VCaP (cell line): ENCODE measurements around the gene GIPC1.
"Not testable (repeated sequence)": the region's sequence is repeated elsewhere in the genome, so short reads cannot be mapped to it uniquely, and the experiment has no call there.

Source experiments
- H3K27ac ChIP-seq: fragments of 450-650 bp; 2 replicates; pipeline ENCODE4 v1.5.1; 2017
- TF ChIP-seq, protein P1 (sequence below): fragments of 450-650 bp; conservative IDR thresholded peaks from 2 replicates; pipeline ENCODE4 v1.5.1; 2017; ENCODE audit warnings: mild to moderate bottlenecking, moderate library complexity

The GIPC1 gene

DNA sequence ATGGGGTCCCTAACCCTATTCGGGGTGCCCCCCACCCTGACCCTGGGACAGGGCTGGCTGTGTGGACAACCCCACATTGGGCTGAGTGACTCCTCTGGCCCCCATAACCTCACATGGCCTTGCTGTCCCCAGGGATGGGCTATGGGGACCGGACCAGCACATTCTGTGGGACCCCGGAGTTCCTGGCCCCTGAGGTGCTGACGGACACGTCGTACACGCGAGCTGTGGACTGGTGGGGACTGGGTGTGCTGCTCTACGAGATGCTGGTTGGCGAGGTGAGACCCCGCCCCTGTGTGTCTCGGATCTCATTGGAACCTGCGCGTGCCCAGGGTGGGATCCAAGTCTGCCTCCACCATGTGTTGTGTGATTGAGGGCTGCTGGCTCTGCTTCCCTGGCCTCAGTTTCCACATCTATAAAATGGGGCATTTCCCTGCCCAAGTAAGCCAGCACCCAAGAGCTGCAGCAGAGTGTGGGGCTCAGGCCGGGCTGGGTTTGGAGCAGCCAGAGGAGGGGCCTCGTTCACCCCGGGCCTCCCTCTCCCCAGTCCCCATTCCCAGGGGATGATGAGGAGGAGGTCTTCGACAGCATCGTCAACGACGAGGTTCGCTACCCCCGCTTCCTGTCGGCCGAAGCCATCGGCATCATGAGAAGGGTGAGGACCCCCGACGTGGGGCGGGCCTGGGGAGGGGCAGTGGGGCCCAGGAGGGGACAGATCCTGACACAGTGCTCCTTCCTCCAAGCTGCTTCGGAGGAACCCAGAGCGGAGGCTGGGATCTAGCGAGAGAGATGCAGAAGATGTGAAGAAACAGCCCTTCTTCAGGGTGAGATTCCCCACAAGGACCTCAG is 25.7 kb downstream of the GIPC1 start:
- TF ChIP-seq, protein P1, sequence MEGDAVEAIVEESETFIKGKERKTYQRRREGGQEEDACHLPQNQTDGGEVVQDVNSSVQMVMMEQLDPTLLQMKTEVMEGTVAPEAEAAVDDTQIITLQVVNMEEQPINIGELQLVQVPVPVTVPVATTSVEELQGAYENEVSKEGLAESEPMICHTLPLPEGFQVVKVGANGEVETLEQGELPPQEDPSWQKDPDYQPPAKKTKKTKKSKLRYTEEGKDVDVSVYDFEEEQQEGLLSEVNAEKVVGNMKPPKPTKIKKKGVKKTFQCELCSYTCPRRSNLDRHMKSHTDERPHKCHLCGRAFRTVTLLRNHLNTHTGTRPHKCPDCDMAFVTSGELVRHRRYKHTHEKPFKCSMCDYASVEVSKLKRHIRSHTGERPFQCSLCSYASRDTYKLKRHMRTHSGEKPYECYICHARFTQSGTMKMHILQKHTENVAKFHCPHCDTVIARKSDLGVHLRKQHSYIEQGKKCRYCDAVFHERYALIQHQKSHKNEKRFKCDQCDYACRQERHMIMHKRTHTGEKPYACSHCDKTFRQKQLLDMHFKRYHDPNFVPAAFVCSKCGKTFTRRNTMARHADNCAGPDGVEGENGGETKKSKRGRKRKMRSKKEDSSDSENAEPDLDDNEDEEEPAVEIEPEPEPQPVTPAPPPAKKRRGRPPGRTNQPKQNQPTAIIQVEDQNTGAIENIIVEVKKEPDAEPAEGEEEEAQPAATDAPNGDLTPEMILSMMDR, result no peak
- H3K27ac ChIP-seq, result no peak overlapping the region

DNA sequence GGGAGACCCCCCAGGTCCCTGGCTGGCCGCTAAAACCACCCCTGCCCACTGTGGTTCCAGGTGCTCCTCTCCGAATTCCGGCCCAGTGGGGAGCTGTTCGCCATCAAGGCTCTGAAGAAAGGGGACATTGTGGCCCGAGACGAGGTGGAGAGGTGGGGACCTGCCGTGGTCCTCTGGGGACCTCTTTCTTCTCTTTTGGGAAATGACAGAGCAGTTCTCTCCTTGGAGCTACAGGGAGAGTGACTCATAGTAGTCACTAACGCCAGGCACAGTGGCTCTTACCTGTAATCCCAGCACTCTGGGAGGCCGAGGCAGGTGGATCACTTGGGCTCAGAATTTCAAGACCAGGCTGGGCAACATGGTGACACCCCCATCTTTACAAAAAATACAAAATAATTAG is 28.1 kb downstream of the GIPC1 start:
- no peak overlapping the region for H3K27ac ChIP-seq
- TF ChIP-seq, protein P1, result no peak

DNA sequence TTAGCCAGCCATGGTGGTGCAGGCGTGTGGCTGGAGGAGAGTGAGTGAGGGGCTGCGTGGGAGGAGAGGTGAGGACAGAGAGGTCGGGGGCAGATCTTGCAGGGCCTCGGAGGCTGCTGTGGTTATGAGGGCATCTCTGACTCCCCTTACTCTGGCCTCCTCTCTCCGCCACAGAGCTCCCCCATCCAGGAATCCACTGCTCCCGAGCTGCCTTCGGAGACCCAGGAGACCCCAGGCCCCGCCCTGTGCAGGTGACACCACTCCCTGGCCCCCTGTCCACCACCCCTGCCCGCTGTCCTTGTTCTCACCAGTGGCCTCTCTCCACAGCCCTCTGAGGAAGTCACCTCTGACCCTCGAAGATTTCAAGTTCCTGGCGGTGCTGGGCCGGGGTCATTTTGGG is 28.5 kb downstream of the GIPC1 start:
- H3K27ac ChIP-seq, result no peak overlapping the region
- TF ChIP-seq, protein P1, result no peak

DNA sequence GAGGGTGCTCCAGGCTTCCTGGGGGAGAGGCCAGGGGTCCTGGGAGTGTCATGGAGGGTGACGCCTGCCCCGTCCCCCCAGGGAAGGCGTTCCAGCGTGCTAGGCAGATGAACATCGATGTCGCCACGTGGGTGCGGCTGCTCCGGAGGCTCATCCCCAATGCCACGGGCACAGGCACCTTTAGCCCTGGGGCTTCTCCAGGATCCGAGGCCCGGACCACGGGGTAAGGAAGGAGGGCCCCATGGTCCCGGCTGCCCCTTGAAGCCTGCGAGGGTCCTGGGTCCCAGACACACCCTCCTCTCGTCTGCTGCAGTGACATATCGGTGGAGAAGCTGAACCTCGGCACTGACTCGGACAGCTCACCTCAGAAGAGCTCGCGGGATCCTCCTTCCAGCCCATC is 32.2 kb downstream of the GIPC1 start:
- TF ChIP-seq, protein P1, result no peak
- H3K27ac ChIP-seq, result no peak overlapping the region

DNA sequence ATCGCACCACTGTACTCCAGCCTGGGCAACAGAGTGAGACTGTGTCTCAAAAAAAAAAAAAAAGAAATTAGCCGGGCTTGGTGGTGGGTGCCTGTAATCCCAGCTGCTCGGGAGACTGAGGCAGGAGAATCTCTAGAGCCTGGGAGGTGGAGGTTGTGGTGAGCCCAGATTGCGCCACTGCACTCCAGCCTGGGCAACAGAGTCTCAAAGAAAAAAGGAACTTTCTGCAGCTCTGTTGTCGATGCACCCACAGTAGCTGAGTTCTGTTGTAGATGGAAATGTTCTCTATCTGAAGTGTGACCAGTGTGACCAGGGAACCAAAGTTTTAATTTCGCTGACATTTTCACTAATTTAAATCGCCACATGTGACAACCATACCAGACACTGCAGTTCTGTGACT is 33.5 kb downstream of the GIPC1 start:
- not testable (repeated sequence) for H3K27ac ChIP-seq

DNA sequence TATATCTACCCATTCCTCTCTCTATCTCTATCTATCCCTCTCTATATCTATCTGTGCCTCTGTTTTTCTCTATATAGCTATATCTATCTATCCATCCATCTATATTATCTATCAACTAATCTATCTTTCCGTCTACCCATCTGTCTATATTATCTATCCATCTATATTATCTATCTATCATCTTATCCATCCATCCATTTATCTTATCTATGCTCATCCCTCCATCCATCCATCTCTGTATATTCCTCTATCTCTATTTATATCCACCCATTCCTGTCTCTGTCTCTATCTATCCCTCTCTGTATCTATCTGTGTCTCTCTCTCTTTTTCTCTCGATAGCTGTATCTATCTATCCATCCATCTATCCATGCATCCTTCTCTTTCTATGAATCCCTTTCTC is 35.0 kb downstream of the GIPC1 start:
- TF ChIP-seq, protein P1, result no peak

DNA sequence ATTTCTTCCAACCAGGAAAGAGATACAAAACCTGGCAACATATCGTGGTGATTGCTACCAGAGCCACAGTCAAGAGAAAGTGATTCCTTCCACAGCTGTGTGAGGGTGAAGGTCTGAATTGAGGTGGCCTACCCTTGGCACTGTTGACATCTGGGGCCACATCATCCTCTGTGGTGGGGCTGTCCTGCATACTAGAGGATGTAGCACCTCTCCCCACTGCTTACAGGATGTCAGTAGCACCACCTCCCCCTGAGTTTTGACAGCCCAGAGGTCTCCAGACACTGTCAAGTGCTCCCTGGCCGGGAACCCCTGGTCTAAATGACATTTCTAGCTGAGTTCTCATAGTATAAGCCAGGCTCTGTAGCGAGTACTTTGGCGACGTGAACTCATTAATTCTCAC is 36.2 kb downstream of the GIPC1 start:
- TF ChIP-seq, protein P1, result no peak
- no peak overlapping the region for H3K27ac ChIP-seq

More for the DNA sequence above, 35.0 kb downstream of the GIPC1 start:
- H3K27ac ChIP-seq, result no peak overlapping the region

DNA sequence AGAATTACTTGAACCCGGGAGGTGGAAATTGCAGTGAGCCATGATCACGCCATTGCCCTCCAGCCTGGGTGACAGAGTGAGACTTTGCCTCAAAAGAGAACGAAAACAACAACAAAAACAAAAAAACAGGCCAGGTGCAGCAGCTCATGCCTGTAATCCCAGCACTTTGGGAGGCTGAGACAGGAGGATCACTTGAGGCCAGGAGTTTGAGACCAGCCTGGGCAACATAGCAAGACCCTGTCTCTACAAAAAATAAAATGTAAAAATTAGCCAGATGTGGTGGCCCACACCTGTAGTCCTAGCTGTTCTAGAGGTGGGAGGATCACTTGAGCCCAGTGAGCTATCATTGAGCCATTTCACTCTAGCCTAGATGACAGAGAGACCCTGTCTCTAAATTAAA is 43.6 kb downstream of the GIPC1 start:
- not testable (repeated sequence) for H3K27ac ChIP-seq
